HepG2 (cell line): ENCODE measurements around the gene SLC7A10. TPM values are rescaled to one million over a fixed set of nuclear protein-coding genes. Genes with fewer than 3 reads are reported as not detected.

Experiments used
- CC2D1A ChIP-seq: sonication (generic); formaldehyde crosslinking; IDR thresholded peaks from 2 replicates; pipeline ENCODE4 v1.8.1; 2023; ENCODE audit warnings: mild to moderate bottlenecking, missing genetic modification reagents
- FOXJ3 ChIP-seq: sonication (generic); formaldehyde crosslinking; IDR thresholded peaks from 2 replicates; pipeline ENCODE4 v1.4.0; 2020; ENCODE audit warnings: missing genetic modification reagents, mild to moderate bottlenecking, borderline replicate concordance
- GATAD1 ChIP-seq: IDR thresholded peaks from 2 replicates; pipeline ENCODE4 v1.6.1; 2016; ENCODE audit warnings: missing genetic modification reagents, missing compliant biosample characterization
- MXI1 ChIP-seq: IDR thresholded peaks from 3 replicates; pipeline ENCODE4 v1.6.1; 2012; ENCODE audit warnings: low read depth, low read length, inconsistent platforms, borderline replicate concordance
- SMAD1 ChIP-seq: sonication (generic); formaldehyde crosslinking; IDR thresholded peaks from 2 replicates; pipeline ENCODE4 v1.4.0; 2020; ENCODE audit warnings: missing genetic modification reagents, low read depth, mild to moderate bottlenecking, borderline replicate concordance
- SMAD9 ChIP-seq: sonication (generic); formaldehyde crosslinking; IDR thresholded peaks from 2 replicates; pipeline ENCODE4 v1.5.1; 2020; ENCODE audit warnings: mild to moderate bottlenecking, missing genetic modification reagents
- TCF7 ChIP-seq: sonication (generic); IDR thresholded peaks from 2 replicates; pipeline ENCODE4 v1.6.1; 2016; ENCODE audit warnings: antibody characterized with exemption, low read depth
- TOE1 ChIP-seq: sonication (generic); formaldehyde crosslinking; IDR thresholded peaks from 2 replicates; pipeline ENCODE4 v1.4.0; 2020; ENCODE audit warnings: mild to moderate bottlenecking, missing genetic modification reagents
- ZFP37 ChIP-seq: sonication (generic); formaldehyde crosslinking; IDR thresholded peaks from 2 replicates; pipeline ENCODE4 v1.4.0; 2020; ENCODE audit warnings: missing genetic modification reagents, borderline replicate concordance
- ZKSCAN1 ChIP-seq: fragments of 150-350 bp; IDR thresholded peaks from 2 replicates; pipeline ENCODE4 v1.6.1; 2014; ENCODE audit warnings: low read length
- ZNF160 ChIP-seq: sonication (generic); formaldehyde crosslinking; IDR thresholded peaks from 2 replicates; pipeline ENCODE4 v1.8.0; 2022; ENCODE audit warnings: mild to moderate bottlenecking, inconsistent platforms, missing genetic modification reagents
- ZNF205 ChIP-seq: IDR thresholded peaks from 2 replicates; pipeline ENCODE4 v1.6.1; 2018; ENCODE audit warnings: missing biosample characterization, missing genetic modification reagents
- ZSCAN20 ChIP-seq: sonication (generic); formaldehyde crosslinking; IDR thresholded peaks from 2 replicates; pipeline ENCODE4 v1.4.0; 2020; ENCODE audit warnings: missing genetic modification reagents, mild to moderate bottlenecking, borderline replicate concordance
- polyA plus RNA-seq, 8 experiments: library from polyadenylated mRNA; depleted of rRNA in 3 of 8; stranded (reverse) in 7 of 8; unstranded in 1 of 8; fragments of >200 nt; fragmentation: Illumina TruSeq in 4 of 8; extraction: Trizol in 4 of 8; gene quantifications; 2 replicates each; pipeline versions ENCODE4 v1.2.1 to v1.2.3, GENCODE V29; 2011 to 2016; ENCODE audit warnings: low read depth in 4 of 8, missing spikeins in 1 of 8, mixed read lengths in 1 of 8; ENCODE audit not compliant: insufficient read depth in 1 of 8
- total RNA-seq, 5 experiments: library from RNA; depleted of rRNA; stranded (reverse); fragments of >200 nt; fragmentation: Illumina TruSeq; extraction: Trizol; gene quantifications; 2 replicates each; pipeline ENCODE4 v1.2.3, GENCODE V29; 2016; ENCODE audit warnings: low read depth in 1 of 5
- TF ChIP-seq, protein P1 (sequence below): sonication (generic); formaldehyde crosslinking; IDR thresholded peaks from 2 replicates; pipeline ENCODE4 v1.4.0; 2020; ENCODE audit warnings: missing genetic modification reagents
- TF ChIP-seq, protein P2 (sequence below): sonication (generic); formaldehyde crosslinking; IDR thresholded peaks from 2 replicates; pipeline ENCODE4 v1.5.1; 2020; ENCODE audit warnings: mild to moderate bottlenecking, missing genetic modification reagents, moderate library complexity
- TF ChIP-seq, protein P3 (sequence below): sonication (generic); formaldehyde crosslinking; IDR thresholded peaks from 2 replicates; pipeline ENCODE4 v1.5.1; 2020; ENCODE audit warnings: missing genetic modification reagents, mild to moderate bottlenecking, borderline replicate concordance
- TF ChIP-seq, protein P4 (sequence below): conservative IDR thresholded peaks from 2 replicates; pipeline ENCODE4 v1.6.1; 2018; ENCODE audit warnings: missing genetic modification reagents
- TF ChIP-seq, protein P5 (sequence below): sonication (generic); formaldehyde crosslinking; IDR thresholded peaks from 2 replicates; pipeline ENCODE4 v1.8.0; 2022; ENCODE audit warnings: low read depth, missing genetic modification reagents
- TF ChIP-seq, protein P6 (sequence below): sonication (generic); formaldehyde crosslinking; IDR thresholded peaks from 2 replicates; pipeline ENCODE4 v1.4.0; 2020; ENCODE audit warnings: missing genetic modification reagents, borderline replicate concordance

The SLC7A10 gene
- total and polyA plus RNA-seq, 2 of the 13 experiments (the other 11 are each of a cell fraction or from before 2014, with no cell fraction given) = 1.1 to 2.2 TPM

DNA sequence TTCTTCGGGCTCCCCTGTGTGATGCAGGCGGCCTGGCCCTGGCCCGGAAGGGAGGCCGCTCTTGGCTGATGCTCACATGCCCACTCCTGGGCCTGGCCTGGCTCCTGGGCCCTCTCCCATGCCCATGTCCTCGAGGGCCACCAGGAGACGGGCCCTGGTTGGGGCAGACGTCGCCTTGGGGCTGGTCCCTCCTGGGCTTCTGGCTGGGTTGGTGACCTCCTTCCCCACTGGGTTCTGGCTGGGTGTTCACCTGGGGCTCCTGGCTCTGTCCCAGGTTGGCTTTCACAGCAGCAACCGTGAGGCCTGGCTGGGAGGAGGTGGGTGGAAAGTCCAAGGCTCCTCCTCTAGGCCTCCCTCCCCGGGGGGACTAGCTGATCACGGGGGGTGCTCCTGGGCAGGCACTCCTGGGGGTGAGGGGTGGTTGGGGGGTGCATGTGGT is 15.5 kb upstream of the SLC7A10 start (continued):
- TF ChIP-seq ZSCAN20 (no peak), ZKSCAN1 (no peak), ZNF205 (no peak), GATAD1 (CRISPR knock-in tag) (no peak), TCF7 (no peak), TOE1 (CRISPR knock-in tag) (no peak), MXI1 (no peak), SMAD1 (CRISPR knock-in tag) (no peak), FOXJ3 (CRISPR knock-in tag) (no peak), SMAD9 (CRISPR knock-in tag) (no peak), ZNF160 (no peak), ZFP37 (CRISPR knock-in tag) (no peak), CC2D1A (CRISPR knock-in tag) (no peak)
- TF ChIP-seq, protein P1, sequence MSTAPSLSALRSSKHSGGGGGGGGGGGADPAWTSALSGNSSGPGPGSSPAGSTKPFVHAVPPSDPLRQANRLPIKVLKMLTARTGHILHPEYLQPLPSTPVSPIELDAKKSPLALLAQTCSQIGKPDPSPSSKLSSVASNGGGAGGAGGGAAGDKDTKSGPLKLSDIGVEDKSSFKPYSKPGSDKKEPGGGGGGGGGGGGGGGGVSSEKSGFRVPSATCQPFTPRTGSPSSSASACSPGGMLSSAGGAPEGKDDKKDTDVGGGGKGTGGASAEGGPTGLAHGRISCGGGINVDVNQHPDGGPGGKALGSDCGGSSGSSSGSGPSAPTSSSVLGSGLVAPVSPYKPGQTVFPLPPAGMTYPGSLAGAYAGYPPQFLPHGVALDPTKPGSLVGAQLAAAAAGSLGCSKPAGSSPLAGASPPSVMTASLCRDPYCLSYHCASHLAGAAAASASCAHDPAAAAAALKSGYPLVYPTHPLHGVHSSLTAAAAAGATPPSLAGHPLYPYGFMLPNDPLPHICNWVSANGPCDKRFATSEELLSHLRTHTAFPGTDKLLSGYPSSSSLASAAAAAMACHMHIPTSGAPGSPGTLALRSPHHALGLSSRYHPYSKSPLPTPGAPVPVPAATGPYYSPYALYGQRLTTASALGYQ (CRISPR knock-in tag) = no peak
- TF ChIP-seq, protein P2, sequence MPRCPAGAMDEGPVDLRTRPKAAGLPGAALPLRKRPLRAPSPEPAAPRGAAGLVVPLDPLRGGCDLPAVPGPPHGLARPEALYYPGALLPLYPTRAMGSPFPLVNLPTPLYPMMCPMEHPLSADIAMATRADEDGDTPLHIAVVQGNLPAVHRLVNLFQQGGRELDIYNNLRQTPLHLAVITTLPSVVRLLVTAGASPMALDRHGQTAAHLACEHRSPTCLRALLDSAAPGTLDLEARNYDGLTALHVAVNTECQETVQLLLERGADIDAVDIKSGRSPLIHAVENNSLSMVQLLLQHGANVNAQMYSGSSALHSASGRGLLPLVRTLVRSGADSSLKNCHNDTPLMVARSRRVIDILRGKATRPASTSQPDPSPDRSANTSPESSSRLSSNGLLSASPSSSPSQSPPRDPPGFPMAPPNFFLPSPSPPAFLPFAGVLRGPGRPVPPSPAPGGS = no peak
- TF ChIP-seq, protein P3, sequence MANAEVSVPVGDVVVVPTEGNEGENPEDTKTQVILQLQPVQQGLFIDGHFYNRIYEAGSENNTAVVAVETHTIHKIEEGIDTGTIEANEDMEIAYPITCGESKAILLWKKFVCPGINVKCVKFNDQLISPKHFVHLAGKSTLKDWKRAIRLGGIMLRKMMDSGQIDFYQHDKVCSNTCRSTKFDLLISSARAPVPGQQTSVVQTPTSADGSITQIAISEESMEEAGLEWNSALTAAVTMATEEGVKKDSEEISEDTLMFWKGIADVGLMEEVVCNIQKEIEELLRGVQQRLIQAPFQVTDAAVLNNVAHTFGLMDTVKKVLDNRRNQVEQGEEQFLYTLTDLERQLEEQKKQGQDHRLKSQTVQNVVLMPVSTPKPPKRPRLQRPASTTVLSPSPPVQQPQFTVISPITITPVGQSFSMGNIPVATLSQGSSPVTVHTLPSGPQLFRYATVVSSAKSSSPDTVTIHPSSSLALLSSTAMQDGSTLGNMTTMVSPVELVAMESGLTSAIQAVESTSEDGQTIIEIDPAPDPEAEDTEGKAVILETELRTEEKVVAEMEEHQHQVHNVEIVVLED (CRISPR knock-in tag) = no peak; the same call in 1 of the 2 replicates
- TF ChIP-seq, protein P4, sequence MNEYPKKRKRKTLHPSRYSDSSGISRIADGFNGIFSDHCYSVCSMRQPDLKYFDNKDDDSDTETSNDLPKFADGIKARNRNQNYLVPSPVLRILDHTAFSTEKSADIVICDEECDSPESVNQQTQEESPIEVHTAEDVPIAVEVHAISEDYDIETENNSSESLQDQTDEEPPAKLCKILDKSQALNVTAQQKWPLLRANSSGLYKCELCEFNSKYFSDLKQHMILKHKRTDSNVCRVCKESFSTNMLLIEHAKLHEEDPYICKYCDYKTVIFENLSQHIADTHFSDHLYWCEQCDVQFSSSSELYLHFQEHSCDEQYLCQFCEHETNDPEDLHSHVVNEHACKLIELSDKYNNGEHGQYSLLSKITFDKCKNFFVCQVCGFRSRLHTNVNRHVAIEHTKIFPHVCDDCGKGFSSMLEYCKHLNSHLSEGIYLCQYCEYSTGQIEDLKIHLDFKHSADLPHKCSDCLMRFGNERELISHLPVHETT = no peak
- TF ChIP-seq, protein P5, sequence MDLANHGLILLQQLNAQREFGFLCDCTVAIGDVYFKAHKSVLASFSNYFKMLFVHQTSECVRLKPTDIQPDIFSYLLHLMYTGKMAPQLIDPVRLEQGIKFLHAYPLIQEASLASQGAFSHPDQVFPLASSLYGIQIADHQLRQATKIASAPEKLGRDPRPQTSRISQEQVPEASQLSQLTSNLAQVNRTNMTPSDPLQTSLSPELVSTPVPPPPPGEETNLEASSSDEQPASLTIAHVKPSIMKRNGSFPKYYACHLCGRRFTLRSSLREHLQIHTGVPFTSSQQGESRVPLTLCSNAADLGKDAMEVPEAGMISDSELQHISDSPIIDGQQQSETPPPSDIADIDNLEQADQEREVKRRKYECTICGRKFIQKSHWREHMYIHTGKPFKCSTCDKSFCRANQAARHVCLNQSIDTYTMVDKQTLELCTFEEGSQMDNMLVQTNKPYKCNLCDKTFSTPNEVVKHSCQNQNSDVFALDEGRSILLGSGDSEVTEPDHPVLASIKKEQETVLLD = no peak
- TF ChIP-seq, protein P6, sequence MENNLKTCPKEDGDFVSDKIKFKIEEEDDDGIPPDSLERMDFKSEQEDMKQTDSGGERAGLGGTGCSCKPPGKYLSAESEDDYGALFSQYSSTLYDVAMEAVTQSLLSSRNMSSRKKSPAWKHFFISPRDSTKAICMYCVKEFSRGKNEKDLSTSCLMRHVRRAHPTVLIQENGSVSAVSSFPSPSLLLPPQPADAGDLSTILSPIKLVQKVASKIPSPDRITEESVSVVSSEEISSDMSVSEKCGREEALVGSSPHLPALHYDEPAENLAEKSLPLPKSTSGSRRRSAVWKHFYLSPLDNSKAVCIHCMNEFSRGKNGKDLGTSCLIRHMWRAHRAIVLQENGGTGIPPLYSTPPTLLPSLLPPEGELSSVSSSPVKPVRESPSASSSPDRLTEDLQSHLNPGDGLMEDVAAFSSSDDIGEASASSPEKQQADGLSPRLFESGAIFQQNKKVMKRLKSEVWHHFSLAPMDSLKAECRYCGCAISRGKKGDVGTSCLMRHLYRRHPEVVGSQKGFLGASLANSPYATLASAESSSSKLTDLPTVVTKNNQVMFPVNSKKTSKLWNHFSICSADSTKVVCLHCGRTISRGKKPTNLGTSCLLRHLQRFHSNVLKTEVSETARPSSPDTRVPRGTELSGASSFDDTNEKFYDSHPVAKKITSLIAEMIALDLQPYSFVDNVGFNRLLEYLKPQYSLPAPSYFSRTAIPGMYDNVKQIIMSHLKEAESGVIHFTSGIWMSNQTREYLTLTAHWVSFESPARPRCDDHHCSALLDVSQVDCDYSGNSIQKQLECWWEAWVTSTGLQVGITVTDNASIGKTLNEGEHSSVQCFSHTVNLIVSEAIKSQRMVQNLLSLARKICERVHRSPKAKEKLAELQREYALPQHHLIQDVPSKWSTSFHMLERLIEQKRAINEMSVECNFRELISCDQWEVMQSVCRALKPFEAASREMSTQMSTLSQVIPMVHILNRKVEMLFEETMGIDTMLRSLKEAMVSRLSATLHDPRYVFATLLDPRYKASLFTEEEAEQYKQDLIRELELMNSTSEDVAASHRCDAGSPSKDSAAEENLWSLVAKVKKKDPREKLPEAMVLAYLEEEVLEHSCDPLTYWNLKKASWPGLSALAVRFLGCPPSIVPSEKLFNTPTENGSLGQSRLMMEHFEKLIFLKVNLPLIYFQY = peak; percentile 35; the same call in 1 of the 2 replicates
